ENCODE data around the gene HMG20B.

DNA sequence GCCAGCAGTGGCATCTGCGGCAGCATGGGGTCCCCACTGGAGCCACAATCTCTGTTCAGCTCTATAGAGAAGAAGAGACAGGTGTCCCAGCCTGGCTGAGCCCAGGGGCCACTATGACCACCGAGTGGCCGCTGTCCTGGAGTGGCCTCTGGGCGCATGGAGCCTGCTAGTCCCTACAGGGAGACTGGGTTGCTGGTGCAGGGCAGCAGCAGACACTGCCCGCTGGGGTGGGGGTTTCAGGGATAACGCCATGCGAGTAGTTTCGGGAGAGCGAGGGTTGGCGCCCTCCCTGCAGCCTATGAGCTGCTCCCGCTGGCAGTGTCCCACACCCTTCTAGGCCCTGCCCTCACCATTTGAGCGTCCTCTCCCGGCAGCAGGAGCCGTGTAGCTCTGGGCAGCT is 44.7 kb upstream of the HMG20B start:
- TF ChIP-seq, protein P1, sequence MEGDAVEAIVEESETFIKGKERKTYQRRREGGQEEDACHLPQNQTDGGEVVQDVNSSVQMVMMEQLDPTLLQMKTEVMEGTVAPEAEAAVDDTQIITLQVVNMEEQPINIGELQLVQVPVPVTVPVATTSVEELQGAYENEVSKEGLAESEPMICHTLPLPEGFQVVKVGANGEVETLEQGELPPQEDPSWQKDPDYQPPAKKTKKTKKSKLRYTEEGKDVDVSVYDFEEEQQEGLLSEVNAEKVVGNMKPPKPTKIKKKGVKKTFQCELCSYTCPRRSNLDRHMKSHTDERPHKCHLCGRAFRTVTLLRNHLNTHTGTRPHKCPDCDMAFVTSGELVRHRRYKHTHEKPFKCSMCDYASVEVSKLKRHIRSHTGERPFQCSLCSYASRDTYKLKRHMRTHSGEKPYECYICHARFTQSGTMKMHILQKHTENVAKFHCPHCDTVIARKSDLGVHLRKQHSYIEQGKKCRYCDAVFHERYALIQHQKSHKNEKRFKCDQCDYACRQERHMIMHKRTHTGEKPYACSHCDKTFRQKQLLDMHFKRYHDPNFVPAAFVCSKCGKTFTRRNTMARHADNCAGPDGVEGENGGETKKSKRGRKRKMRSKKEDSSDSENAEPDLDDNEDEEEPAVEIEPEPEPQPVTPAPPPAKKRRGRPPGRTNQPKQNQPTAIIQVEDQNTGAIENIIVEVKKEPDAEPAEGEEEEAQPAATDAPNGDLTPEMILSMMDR (IDR thresholded peaks at IDR 0.05) = no peak
- TF ChIP-seq POLR2A (IDR thresholded peaks at IDR 0.05) (no peak), EP300 (IDR thresholded peaks at IDR 0.05) (no peak), POLR2AphosphoS5 (IDR thresholded peaks at IDR 0.05) (no peak)
